HG03135 (cell line): ENCODE measurements around the gene HDAC8.

Source experiments
- ATAC-seq: cut with Tn5 transposase; IDR thresholded peaks from one replicate; pipeline ENCODE4 v1.9.1; 2021; ENCODE audit warnings: mild to moderate bottlenecking, moderate library complexity; ENCODE audit not compliant: unreplicated experiment

Gene HDAC8

DNA sequence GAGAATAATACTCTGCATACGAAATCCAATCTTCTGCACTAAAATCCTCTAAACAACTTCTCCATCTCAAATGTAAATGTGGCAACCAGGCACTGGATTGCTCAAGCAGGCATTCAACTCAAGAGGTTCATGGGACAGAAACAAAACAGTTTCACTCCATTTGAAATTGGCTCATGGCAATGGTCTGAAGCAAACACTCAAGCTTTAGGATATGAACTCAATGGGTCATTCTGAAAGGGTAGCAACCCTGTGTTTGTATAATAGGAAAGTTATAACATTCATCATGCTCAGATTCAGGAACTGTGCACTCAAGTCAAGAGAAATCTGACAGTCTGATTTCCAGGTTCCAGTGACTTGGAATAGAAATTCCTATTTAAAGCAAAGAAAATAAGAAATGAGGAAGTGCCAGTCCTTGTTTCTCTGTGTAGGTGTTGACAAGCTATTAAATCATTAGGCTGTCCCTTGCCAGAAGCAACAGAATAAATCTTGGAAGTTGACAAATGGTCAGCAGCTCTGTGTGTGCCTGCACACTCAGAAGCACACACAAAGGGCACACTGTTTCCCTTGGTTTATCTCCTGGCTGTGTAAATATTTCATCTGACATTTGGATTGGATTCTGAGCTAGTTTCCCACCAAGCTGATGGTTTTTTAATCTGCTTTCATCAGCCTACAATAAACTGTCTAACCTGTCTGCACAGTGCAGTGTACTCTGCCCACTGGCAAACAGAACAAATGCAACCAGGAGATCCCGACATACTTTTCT, 191.0 kb downstream of the HDAC8 start:
- no peak for ATAC-seq

DNA sequence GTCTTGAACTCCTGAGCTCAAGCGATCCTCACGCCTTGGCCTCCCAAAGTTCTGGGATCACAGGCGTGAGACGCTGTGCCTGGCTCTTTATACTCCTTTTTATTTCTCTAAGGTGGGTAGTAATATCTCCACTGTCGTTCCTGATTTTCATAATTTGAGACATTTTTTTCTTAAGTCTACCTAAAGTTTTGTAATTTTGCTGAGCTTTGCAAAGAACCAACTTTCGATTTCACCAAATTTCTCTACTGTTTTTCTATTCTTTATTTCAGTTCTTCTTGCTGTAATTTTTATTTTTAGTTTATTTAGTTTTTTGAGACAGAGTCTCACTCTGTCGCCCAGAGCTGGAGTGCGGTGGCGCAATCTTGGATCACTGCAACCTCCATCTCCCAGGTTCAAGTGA, 196.5 kb downstream of the HDAC8 start:
- no peak for ATAC-seq

DNA sequence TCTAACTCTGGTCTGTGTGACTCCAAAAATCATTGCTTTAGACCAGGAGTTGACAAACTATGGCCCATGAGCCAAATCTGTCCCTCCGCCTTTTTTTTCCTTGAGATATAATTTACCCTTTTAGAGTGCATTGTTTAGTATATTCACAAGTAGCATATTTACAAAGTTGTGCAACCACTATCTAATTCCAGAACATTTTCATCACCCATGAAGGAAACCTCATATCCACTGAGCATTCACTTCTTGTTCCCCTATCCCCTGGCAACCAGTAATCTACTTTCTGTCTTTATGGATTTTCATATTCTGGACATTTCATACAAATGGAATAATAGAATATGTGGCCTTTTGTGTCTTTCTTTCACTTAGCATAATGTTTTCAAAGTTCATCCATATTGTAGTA, 199.5 kb downstream of the HDAC8 start:
- no peak for ATAC-seq

DNA sequence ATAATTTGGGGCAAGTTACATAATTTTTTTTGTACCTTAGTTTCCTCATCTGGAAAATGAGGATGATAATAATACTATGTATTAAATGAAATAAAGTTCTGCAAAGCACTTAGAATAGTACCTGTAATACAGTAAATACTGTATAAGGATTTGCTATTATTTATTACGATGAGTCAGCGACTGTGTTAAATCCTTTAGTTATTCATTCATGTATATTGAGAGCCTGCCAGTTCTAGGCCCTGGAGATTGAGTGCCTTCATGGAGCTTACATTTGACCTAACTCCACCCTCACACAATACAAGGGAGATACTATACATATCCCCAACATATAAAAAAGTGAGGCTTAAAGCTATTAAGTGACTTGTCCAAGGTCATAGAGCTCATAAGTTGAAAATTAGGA, 199.9 kb downstream of the HDAC8 start:
- no peak for ATAC-seq

DNA sequence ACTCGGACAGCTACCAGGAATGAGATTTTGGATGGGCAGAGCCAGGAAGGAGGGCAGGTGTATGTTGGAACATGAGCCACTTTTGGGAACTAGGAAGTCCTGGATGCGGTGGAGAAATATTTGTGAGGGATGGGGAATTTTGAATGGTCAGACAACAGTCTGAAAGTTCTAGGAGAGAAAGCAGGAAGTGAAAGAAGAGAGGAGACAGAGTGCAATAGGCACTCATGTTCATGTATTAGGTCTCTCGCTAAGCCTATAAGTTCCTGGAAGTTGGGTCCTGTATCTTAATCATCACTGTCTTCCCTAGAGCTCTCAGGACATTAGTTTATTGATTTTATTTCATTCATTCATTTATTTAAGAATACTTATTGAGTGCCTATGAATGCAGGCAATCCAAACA, 201.2 kb downstream of the HDAC8 start:
- no peak for ATAC-seq

DNA sequence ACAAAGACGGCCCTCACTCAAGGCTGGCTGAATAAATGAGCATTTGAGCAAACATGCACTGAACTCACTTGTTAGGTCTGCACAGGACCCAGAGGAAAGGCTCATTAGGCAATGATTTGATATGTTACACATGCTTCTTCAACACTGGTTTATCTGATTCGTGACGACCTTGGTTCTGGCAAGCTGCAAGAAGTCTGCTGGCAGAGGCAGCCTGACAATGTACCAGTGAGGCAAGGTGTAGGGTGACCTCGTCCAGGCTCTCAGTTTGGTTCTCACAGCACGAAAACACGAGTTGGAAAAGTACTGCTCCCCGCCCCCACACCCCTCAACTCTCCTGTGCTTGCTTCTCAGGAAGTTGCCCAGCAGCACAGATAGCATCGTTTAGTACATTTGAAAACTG, 203.8 kb downstream of the HDAC8 start:
- no peak for ATAC-seq

DNA sequence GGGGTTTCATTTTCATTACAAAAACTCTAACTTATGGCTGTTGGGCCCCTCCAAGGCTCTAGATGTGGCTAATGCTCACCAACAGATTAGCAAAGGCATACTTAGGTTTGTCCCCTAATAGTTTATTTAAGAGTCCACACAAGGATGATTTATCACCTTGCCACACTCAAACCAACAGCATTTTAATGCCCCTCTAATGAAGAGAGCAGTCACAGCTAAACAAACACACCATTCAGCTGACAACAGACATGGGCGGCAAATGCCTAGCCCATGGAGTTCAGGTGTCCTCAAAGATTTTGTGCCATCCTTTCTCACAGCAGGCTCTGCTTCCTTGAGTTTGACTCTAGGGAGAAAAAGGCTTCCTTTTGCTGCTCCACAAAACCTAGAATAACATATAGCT, 205.1 kb downstream of the HDAC8 start:
- no peak for ATAC-seq

DNA sequence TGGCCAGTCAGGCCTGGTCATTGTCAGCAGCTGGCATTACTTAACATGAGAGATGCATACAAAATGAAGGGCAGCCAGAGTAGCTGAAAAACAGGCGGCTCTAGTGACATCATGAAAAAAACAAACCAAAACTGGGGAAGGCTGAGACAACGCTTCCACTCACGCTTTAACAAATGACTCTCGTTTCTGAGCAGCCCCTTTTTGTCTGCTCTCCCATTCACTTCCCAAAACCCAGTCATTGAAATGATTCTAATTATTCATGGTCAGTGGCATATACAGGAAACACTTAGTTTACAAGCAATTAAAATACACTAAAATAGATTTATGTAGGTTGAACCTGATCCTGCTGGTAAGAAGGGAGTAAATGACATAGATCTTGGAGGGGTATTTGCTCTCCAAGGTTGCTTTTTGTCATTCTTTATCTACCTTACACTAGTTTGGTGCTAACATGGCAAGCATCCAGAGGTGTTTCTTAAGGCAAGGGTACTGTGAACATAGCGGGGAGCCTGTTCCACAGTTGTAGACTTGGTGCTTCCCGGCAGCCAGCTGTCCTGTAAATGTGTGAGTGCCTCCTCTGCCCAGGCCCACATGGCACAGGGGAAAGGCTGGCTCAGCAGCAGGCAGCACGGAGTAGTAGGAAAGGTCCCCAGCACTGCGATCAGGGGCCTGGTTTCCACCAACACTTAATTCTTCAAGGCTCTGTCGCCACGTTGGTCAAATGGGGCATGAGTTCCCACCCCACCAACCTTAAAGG, 205.8 kb downstream of the HDAC8 start:
- ATAC-seq, result no peak

DNA sequence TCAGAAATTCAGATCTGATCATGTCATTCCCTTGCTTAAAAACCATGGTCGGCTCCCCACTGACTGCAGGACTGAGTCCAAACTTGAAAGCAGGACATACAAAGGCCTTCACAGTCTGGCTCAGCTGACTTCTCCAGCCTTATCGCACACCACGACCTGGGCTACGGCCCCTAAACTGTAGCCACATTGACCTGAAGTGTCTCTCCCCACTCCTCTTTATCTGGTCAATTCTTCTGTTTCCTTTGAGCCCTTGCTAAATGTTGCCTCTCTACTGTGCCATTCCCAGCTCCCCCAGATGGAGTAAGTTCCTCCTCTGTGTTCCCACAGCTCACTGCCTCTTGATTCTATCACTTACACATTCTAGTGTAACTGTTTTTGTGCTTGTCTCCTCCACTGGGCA, 206.5 kb downstream of the HDAC8 start:
- ATAC-seq, result no peak

DNA sequence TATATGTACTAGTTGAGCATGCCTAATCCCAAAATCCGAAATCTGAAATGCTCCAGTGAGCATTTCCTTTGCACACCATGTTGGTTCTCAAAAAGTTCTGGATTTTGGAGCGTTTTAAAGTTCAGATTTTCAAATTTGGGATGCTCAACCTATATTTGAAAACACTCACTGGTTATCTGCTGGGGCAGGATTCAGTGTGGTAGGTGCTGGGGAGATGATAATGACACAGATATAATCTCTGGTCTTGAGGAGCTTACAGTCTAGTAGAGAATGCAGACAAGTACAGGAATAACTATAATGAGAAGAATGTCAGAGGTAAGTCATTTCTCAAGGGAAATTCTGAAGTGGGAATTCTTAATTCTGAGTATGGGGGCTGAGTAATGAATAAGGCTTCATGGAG, 207.5 kb downstream of the HDAC8 start:
- ATAC-seq, result no peak

DNA sequence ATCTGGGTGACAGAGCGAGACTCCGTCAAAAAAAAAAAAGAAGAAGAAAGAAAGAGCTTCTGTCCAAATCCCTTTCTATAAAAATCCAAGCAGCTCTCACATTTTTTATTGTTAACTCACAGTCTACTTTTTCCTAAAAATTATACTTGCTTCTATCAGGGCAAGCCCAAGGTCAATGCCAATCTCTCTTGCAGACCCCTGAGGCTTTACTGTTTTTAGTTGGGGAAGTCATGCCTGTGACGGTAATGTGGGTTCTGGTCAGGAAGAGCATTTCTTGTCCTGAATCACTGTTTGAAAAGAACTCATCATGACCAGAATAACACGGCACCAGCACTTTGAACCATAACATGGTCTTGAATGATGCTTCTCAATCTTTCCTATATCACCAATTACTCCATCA, 212.3 kb downstream of the HDAC8 start:
- ATAC-seq, result no peak

DNA sequence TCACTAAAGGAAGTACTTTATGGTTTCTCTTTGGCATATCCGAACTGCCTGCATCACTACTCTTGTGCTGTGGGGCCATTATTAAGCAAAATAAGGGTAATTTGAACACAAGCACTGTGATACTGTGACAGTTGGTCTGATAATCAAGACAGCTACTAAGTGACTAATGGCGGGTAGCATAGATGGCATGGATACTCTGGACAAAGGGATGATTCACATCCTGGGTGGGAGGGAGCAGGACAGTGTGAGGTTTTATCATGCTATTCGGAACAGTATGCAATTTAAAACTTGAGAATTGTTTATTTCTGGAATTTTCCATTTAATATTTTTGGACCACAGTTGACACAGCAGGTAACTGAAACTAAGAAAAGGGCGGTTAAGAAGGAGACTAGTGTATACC, 214.3 kb downstream of the HDAC8 start:
- no peak for ATAC-seq

DNA sequence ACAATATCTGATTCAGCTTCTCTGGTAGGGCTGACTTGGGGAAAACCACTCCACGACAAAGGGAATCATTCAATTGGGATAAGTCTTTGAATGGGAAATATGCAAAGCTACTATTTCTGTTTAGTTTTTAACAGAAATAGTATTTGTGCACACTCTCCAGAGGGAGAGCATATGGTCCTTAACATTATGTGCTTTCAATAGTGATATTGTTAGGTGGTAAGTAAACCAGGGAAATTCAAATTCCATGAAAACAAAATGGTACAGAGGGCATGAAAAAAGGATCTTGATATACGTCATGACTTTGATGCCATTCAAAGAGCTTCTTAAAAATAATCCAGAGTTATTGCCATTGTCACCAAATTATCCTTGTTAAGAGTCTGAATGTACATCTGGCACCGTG, 219.9 kb downstream of the HDAC8 start:
- no peak for ATAC-seq

DNA sequence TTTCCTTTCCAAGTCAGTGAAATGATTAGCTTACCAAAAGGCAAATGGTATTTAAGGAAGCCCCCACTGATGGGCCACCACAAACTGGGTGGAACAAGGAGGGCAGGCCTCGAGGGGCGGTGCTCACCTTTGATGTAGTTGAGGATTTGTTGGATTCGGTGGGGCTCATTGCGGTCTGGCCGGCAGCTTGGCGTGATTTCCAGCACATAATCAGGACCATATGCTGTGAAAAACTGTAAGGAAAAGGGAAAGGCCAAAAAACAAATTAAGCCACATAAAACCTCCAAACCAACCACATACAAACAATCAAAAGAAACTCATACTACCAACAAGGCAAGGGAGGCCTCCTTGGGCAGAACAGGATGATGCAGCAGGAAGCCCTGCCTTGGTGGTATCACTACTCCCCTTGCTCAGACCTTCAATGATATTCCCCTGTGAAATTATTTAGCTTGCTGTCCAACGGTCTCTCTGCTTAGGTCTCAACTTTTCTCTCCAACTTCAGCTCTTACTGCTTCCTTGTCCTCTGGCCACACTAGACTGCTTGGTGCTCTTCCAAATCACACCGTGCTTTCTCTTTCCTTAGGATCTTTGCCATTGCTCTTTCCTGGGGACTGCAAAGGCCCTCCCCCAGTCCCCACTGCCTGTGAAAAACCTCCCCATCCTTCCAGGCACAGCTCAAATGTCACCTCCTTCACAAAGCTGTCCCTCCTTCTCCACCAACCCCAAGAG, 220.9 kb downstream of the HDAC8 start:
- no peak for ATAC-seq

DNA sequence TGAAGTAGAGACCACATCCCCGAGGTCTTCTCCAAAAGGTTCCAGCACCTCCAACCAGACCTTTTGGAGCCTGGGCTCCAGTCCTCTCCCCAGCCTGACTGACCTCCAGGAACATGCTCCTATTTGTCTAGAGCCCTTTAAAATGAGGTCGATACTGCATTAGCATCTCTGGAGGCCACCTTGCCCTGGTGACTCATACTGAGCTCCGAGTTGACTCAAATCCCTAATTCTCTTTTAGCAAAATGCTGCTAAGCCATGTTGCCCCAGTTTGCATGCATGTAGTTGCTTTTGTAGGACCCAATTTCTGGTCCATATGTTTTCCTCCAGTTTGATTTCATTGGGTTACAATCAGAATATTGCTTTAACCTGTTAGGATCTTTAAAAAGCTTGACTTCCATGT, 223.5 kb downstream of the HDAC8 start:
- ATAC-seq, result peak; percentile 79

DNA sequence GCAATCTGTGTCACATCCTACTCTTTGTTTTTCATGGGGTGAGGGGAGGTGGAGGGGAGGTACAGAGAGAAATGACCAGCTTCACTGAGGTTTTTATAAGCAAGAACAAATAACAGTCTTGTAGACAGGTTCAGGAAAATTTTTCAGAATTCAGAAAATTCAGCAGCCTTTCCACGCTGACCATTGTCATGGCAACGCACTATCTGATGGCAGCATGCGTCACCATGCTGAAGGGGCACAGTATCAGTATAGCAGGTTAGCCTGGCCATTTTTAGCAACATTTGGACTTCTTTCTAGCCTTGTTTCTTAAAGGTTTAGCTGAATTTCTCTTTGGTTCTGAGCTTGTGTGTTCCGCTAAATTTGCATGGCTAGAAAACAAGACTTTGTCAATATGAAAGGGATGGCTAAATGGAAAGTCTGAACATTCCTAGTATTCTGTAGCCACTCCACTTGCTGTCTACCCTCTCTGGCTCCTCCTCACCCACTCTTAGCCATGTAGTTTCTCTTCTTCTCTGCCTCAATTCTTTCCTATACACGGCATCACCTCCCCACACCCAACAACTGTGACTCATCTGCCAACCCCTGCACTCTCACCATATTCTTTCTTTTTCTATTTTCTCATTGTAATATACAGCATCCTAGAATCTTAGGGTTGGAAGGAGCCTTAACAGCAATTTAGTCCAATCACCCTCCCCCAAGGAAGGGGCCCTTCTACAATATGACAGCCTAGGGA, 224.2 kb downstream of the HDAC8 start:
- ATAC-seq, result no peak

DNA sequence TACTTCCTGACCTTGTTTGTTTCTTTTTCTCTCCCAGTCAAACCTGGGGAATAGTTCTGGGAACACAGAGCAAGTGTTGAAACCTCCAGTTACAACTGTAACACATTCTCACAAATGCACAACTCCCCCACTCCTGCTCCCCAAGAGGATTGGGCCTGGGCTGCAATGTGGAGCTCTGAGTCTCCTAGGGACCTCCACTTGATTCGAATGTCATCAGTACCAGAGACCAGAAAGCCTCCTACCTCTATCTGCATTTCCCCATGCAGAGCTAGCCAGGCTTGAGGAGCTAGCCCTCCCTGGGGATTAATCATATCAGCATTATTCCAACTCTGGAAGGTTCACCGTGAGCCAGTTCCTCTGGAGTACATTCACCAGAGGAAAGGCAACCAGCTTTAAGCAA, 225.3 kb downstream of the HDAC8 start:
- ATAC-seq, result no peak

DNA sequence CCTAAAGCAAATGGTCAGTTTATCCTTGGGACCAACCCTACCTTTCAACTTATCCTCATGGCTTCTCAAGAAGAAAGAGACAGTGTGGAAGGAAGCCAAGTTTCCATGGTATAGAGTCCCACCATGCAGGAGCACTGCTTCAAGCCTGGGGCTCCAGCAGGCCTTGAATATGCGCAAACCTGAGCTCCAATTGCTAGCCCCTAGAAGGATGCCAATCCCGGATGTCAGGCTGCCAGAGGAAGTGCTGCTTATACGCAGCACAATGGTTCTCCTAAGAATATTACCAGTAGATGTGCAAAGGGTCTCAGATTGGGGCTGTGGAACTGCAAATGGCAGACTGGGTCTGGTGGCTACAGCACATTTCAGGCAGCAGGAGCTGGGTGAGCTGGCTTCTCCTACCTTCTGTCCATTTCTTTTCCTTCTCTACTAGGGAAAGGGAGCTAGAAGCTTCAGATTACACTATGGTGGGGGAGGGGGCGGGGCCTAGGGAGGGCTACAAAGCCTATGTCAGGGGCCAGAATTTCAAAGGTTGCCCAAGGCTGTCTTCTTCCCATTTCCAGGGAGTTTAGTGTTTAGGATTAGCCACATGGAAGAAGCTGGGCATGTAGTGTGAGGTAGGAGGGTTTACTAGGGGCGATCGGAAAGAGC, 226.2 kb downstream of the HDAC8 start:
- ATAC-seq, result no peak

DNA sequence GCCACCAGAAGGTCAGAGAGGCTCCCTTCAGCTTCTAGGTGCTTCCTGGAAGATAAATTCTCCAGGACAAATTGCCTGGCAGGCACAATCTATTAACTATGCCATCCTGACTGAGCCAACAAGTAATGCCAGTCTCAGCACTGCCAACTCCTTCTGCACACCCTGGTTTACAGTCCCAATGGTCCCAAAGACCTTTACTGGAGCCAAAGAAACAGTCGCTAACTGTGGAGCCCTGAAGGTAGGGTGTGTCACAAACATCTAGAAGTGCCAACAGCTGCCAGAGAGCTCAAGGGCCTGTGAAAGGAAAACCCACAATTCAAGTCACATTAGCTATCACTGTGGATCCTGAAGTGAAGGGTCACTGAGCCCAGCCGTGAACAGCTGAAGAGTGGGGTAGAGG, 232.0 kb downstream of the HDAC8 start:
- ATAC-seq, result no peak

DNA sequence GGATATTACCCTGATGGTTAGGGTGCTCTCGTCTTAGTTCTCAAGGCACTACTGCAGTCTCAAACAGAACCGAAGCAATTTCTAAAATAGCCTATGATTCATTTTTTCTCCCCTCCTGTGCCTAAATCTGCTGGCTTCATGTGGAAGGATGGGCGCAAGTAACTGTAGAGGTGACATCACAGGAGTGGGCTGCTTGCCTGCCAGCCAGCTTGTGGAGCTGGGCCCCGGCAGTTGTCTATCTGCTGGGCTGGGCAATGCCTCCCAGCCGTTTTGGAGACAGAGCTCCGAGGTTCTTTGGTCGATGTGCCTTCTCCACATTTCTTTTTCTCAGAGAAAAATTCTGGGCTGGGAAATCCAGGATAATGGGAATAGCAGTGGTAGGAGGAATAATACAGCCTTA, 232.6 kb downstream of the HDAC8 start:
- ATAC-seq, result no peak

DNA sequence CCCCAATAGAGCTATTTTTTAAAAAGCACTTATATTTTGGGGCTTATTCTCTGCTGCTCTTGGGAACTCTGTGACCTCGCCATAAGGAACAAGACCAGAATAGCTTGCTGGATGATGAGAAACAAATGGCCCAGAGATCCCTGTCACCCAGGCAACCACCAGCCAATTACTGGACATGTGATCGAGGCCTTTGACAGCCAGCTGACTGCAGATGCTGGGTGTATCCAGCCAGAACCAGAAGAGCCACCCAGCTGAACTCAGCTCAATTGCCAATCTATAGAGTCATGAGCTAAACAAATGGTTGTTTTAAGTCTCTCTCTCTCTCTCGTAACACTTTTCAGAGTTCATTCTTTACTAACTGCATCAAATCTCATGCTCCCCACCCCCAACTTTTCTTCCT, 242.5 kb downstream of the HDAC8 start:
- no peak for ATAC-seq
